GM06990 (cell line): ENCODE results near the gene TAAR2.

ENCODE experiments used
- DNase-seq: peaks from one replicate; pipeline ENCODE4 v3.0.0-alpha.2; 2011; ENCODE audit not compliant: insufficient read length; ENCODE audit errors: extremely low read depth
- H3K27me3 ChIP-seq: replicated peaks from 2 replicates; pipeline ENCODE4 v1.6.0; 2011; ENCODE audit warnings: low read length; ENCODE audit not compliant: control insufficient read depth, insufficient read depth
- H3K36me3 ChIP-seq: 2 replicates; pipeline ENCODE4 v1.5.1; 2011; ENCODE audit warnings: low read length; ENCODE audit not compliant: control insufficient read depth, insufficient read depth
- H3K4me3 ChIP-seq: replicated peaks from 2 replicates; pipeline ENCODE4 v1.5.1; 2011; ENCODE audit warnings: low read depth, mild to moderate bottlenecking, control low read depth, low read length
- CTCF ChIP-seq: IDR thresholded peaks from 2 replicates; pipeline ENCODE4 v1.5.1; 2011; ENCODE audit warnings: low read length, control low read depth, mild to moderate bottlenecking, inconsistent platforms; ENCODE audit not compliant: insufficient read depth, poor library complexity, severe bottlenecking

TAAR2 gene

GRCh38 chr6:132571774-132572173 lies 52.3 kb downstream of the TAAR2 start:
- H3K27me3 ChIP-seq = no peaks in the 10 kb centered on the region; the same call in 1 of the 2 replicates
- TF ChIP-seq CTCF = no peak
- no peak overlapping the region for H3K4me3 ChIP-seq
- H3K36me3 ChIP-seq = no peaks in the 10 kb centered on the region
- DNase-seq = no peak

GRCh38 chr6:132570221-132570777 lies 53.8 kb downstream of the TAAR2 start, which contains the start of gene TAAR6:
Gene TAAR6 (plus strand): TSS chr6:132570322. CDS start chr6:132570322, 0 bp downstream.
- no peak for TF ChIP-seq CTCF
- H3K4me3 ChIP-seq = no peak within 1 kb of the TSS
- no peaks in the 10 kb centered on the region for H3K36me3 ChIP-seq
- DNase-seq = no peak
- no peaks in the 10 kb centered on the region; the same call in 1 of the 2 replicates for H3K27me3 ChIP-seq

GRCh38 chr6:132569170-132569569 lies 54.9 kb downstream of the TAAR2 start:
- Histone ChIP-seq H3K4me3 (no peak overlapping the region), H3K27me3 (no peaks in the 10 kb centered on the region; the same call in 1 of the 2 replicates), H3K36me3 (no peaks in the 10 kb centered on the region)
- no peak for DNase-seq
- TF ChIP-seq CTCF = no peak

GRCh38 chr6:132568611-132569010 lies 55.5 kb downstream of the TAAR2 start:
- Histone ChIP-seq H3K27me3 (no peaks in the 10 kb centered on the region; the same call in 1 of the 2 replicates), H3K4me3 (no peak overlapping the region), H3K36me3 (no peaks in the 10 kb centered on the region)
- TF ChIP-seq CTCF = no peak
- DNase-seq = no peak

GRCh38 chr6:132567566-132567965 lies 56.5 kb downstream of the TAAR2 start:
- no peaks in the 10 kb centered on the region for H3K36me3 ChIP-seq
- peaks cover 2% of the 10 kb centered on the region for H3K27me3 ChIP-seq
- no peak for TF ChIP-seq CTCF
- no peak overlapping the region for H3K4me3 ChIP-seq
- no peak for DNase-seq
